OCI-M2 (cell line): ENCODE results near the gene ARHGEF26.

Experiments used
- DNase-seq: peaks from one replicate; lab custom pipeline; 2025; ENCODE audit not compliant: unreplicated experiment; lab: John Stamatoyannopoulos, UW

ARHGEF26 gene

DNA sequence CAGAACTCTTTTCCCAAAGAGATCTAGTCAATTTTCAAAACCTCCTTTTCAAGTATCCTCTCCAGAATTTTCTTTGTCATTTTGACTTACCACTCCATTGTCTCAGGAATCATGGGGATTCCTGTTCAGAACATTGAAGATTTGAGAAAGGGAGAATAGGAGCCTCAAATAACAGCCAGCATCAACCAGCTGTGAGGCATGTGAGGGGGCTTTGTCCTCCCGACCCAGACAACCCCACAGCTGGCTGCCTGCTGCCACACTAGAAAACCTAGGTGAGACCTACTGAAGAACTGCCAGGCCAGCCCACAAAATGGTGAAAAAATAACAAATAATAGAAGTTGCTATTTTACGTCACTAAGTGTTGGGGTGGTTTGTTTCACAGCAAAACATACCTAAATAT is 5.9 kb upstream of the ARHGEF26 start:
- DNase-seq: no peak

DNA sequence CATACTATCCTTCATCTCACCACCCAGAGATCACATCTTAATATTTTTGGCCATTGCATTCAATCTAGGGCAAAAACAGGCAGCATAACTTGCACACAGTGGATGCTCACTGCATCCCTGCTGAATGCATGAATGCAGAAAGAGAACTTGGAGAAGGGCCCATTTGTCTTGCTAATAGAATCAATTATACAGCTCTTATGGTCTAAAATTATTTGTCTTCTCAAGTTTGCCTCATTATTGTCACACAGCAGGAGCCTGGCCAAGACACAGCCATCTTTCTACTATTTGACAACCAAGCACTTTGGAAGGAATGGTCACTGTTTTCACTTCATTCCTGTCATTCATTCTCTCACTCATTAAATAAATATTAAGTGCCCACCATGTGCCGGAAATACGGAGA is 1.2 kb upstream of the ARHGEF26 start:
- no peak for DNase-seq

DNA sequence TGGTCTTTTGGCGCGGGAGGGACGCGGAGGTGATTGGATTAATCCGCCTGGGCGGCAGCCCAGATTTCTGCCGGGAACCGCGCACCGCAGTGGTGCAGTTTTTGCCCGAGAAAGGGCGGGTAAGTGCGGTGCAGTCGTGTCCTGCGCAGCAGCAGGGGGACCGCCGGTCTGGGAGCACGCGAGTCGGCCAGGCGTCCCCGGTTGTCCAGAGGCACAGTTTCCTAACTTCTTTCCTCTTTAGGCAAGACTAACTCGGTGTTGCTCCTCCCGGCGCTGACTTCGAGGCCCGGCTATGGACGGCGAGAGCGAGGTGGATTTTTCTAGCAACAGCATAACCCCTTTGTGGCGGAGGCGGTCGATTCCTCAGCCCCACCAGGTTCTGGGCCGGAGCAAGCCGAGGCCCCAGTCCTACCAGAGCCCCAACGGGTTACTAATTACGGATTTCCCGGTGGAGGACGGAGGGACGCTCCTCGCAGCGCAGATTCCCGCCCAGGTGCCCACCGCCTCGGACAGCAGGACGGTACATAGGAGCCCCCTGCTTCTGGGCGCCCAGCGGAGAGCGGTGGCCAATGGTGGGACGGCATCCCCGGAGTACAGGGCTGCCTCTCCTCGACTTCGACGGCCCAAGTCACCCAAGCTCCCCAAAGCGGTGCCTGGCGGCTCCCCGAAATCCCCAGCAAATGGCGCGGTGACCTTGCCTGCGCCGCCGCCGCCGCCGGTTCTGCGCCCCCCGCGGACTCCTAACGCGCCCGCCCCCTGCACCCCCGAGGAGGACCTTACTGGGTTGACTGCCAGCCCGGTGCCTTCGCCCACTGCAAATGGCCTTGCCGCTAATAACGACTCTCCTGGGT is 736 bp downstream of the ARHGEF26 start:
- no peak for DNase-seq

DNA sequence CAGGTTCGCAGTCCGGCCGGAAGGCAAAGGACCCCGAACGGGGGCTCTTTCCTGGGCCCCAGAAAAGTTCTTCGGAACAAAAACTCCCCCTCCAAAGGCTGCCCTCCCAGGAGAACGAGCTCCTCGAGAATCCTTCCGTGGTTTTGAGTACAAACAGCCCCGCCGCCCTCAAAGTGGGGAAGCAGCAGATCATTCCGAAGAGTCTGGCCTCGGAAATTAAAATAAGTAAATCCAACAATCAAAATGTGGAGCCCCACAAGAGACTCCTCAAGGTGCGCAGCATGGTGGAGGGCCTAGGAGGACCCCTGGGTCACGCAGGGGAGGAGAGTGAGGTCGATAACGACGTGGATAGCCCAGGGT is 1.3 kb downstream of the ARHGEF26 start:
- no peak for DNase-seq

DNA sequence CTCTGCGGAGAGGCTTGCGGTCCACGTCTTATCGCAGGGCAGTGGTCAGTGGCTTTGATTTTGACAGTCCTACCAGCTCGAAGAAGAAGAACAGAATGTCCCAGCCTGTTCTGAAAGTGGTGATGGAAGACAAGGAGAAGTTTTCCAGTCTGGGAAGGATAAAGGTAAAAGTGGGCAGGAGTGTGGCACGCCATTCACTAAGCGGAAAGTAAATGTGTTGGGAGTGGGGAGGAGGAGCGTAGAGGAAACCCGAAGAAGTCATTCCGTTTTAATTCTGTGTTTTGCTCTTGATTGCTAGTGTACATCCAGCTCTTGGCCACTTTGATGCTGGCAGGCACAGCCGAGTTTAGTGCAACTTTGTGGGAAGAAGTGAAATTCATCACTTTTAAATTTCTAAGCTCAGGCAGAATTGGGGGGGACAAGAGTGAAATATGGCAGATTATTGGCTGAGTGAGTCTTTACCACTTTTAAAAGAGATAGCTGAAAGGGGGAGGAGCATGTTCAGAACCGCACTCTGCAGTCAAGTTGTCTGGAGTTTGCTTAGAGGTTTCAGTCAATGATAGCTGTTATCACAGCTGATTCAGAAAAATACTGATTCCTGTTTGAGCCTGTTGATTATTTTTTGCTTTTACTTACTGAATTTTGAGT is 1.8 kb downstream of the ARHGEF26 start:
- no peak for DNase-seq

DNA sequence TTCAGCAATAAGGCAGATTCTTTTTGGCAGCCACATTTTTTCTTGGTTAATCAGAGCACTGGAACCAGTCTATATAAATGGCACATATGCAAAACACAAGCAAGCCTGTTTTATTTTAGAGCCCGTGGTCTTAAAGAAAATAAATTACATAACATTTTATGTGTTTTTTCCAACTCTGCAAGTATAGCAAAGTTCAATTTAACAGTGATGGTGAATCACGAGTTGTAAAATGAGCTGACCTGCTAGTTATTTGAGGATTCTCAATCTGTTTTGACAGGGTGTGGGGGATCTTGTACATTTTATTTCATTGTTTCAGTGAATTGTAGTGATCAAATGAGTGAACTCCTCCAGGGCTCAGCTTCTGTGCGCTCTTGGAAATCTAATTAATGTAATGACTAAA is 2.7 kb downstream of the ARHGEF26 start:
- DNase-seq: no peak

DNA sequence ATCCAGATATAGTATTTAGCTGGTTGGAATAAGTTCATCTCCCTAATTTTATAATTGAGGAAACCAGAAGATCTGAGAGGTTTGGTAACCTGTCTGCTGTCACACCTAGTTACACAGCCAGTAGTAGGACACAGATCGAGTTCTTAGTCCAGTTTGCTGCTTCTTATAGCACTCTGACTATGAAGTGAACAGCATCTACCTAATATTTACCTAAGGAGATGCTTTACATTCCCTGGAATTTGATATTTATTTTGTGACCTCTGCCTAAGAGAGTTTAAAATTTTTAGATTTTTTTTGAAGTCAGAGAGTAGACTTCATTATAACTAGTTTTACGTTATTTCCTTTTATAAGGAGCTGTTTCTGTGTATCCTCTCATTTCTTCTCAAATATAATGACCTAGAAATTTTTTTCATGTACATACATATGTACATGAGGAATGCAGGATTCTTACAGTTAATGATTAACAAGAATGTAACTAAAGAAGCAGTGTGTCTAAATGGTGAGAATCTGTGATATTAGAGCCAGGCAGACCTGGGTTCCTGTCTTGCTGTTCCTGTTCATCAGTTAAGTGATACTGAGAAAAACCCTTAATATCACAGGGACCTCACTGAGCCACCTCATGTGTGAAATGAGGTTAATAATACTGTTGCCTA is 4.3 kb downstream of the ARHGEF26 start:
- DNase-seq: no peak

DNA sequence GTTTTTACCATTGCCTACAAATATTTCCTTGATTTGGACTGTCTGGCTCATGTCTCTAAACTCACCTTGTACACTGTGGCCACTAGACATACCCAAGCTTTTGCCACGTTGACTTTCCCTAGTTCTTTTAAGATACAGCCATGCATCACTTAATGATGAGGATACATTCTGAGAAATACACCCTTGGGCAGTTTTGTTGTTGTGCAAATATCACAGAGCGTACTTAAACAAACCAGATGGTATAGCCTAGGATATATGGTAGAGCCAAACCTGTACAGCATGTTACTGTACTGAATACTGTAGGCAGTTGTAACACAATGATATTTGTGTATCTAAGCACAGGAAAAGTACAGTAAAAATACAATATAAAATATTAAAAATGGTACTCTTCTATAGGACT is 5.5 kb downstream of the ARHGEF26 start:
- DNase-seq: no peak

DNA sequence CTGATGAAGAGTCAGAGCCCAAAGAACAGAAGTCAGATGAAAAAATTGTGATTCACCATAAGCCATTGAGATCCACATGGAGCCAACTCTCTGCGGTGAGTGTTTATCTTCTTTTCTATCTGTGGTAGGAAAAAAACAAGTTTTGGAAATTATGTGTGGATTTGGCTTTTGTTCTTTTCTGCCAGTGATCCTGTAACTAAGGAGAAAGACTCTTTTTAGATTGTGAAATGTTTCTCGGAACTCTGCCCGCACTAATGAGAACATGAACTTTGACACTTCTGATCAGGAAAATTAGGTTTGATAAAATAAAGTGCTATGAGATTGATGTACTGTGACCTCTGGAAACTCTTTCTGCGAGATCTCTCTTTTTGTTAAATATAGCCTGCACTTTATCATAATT is 8.4 kb downstream of the ARHGEF26 start:
- no peak for DNase-seq

DNA sequence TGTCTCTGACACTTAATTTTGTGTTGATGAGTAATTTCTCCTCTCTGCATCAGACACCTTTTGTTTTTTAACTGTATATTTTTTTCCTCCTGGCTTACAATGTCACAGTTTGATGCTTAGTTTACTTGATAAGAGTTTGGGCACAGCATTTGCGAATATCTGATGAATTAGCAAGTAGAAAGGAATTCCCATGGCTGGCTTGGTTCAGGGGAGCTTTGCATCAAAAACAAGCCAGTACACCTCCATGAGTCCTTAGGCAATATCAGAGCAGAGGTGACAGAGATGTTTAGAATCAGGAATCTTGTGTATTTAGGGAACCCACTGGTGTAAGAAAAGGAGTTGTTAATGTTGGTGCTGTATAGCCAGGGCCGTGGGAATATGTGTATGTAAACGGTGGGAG is 9.3 kb downstream of the ARHGEF26 start:
- DNase-seq: no peak

DNA sequence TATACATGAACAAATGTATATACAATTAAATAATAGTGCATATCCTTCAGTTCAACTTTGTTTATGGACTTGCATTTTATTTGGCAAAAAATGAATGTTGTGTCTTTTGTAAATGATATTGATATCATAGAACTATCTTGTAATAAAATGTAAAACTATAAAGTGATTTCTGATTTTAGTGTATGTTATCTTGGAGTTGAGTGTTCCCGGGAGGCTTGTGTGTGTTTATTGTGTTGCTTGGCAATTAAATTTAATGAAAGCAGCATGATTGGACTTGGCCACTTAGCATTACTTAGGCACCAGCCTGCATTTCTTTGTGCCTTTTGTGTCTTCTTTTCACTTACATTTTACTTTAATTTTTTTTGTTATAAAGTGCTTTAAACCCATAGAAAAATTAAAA is 10.6 kb downstream of the ARHGEF26 start:
- DNase-seq: no peak

DNA sequence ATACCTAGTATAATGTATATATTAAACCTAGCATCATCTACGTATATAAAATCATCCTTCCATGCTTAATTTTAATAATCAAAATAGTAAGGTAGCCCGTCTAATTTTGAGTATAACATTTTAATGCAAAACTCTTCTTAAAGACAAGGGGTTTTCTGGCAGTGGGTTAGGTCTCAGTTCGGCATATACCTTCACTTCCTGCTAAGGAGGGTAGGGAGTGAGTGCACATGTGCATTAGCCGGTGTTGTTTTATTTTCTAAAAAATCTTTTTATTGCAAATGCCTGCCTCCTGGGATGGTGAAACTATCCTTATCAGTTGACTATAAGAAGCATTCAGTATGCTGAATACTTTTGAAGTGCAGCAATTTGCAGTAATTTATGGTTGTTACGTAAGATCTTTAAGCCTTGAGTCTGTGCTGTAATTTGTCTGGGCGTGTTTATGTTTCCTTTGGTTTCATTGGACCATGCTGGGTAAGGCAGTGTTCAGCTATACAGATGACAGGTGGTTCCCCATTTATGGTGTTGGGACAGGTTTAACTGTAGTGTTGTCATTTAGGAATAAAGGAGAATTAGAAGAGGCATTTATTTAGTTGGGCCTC is 11.7 kb downstream of the ARHGEF26 start:
- DNase-seq: no peak

DNA sequence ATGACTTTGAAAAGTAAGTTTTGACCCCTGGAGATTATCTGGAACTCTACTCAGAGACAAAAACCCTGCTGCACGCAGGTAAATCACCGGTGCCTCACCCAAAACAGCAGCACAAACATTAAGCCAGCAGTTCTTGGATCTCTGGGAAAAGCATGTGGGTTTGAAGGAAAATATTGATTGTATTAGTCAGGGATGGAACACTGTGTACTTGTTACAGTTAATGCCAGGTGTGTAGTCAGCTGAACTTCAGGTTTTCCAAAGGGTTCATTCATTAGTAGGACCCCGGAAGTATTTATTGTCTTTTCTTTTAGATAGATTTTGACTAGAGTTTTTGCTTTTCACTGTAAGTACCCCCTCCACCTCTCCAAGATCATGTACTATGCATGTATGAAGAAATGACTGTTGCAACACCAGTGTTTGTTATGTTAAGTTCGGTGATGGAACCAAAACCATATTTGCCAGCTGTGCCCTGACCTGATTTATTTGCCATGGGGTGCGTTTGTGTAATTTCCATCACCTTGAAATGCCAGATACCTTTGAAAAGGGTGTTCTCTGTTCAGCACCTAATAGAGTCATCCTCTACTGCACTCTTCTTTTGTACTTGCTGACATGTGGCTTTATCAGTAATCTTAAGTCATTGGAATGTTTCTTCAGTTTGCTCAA is 14.5 kb downstream of the ARHGEF26 start:
- DNase-seq: no peak

DNA sequence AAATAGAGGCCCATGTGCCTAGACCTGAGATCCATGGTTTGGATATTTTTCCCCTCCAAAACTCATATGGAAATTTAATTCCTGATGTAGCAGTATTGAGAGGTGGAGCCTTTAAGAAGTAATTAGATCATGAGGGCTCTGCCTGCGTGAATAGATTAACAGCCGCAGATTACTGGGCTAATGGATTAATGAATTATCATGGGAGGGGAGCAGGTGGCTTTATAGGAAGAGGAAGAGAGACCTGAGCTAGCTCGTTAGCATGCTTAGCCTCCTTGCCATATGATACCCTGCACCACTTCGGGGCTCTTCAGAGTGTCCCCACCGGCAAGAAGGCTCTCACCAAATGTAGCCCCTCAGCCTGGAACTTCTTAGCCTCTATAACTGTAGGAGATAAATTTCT is 15.8 kb downstream of the ARHGEF26 start:
- DNase-seq: no peak

DNA sequence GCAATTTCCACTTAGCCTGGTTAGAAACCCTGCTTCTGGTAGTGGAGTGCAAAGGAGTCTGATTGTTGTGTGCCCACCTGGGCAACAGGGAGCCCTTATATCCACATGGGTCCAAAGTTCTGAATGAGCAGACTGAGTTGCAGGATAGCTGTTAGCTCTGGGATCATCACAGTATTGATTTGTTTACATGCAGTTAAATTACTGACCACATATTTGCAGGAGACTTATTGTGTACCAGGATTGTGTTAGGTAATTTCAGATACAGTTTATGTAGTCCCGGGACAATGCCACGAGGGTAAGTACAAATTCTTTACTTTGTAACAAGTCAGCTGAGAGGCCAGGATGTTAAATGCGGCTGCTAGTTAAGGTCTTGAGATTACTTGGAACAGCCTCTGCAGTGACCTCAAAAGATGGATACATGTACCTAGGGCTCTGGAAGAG is 18.8 kb downstream of the ARHGEF26 start:
- no peak for DNase-seq

DNA sequence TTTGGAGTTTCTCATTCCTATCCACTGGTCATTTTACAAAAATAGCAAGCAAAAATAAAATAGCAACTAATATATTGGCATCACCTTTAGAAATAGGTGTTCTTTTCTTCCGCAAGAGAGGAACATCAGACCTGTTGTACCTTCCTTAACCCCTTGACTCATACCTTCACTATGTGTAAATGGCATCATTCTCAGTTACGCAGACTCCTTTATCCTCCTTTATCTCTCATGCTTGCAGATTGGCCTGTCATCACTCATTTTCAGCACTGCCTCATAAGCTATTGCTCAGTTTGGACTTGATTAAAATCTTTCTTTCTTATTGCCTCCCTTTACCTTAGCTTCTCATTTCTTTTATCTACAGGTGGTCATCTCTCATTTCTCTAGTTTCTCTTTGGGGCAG is 21.4 kb downstream of the ARHGEF26 start:
- no peak for DNase-seq

DNA sequence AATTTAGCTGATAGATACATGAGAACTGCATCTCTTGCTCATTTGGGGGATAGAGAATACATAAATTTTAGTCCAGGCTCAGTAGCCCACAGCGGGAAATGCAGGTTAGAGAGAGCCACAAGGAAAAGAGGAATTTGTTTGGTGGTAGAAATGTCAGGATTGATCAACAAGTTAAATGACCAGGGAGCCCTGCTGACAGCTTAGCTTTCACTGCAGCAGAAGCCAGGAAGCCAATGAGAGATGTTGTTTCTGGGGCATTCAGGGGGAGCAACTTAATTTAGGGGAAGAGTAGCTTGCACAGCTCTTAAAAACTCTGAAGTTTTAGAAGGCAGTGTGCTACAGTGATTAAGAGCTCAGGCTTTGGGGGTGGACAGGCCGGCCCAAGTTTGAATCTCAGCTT is 22.7 kb downstream of the ARHGEF26 start:
- DNase-seq: no peak

DNA sequence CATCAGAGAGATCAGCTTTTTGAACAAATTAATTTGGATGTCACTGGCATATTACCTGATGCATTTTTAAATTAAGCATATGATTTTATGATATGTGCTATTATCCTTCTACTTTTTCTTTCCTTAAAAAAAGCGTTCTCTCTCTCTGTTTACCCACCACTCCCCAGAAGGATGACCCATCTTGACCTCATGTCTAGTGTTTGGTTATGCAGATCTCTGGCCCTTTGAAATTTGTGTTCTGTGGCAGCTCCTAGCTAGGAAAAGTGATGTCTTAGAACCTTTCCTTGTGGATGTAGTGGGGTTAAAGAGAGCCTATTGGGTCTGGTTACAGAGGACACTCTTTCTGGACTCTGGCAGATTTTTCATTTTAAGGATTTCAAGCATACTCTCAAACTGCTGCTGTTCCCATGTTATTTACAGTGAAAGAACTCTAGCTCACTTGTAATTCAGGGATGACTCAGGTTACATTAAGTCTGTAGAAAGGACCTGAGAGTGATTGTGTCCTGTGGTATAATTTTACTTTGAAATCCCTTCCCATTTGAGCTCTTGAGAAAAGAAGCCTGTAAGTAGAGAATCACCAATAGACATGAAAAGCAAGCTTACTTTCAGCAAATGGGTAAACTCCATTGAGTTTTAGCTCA is 23.8 kb downstream of the ARHGEF26 start:
- no peak for DNase-seq

DNA sequence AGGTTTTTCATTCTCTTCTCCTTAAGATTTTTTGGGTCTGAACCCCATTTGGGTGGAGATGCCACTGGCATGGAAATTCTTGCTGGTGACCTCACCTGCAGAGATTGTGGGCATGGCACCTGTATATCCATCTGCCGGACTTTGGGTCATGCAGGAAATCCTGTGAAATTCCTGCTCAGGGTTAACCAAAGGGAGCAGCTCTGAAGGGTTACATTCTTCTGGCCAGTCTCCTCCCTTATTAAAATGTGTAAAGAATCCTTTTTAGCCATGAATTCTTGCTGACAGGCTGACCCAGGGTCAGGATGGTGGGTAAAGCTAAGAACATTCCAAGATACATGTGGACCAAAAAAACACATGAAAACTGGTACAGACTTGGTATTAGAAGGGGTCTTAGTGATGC is 27.4 kb downstream of the ARHGEF26 start:
- no peak for DNase-seq

DNA sequence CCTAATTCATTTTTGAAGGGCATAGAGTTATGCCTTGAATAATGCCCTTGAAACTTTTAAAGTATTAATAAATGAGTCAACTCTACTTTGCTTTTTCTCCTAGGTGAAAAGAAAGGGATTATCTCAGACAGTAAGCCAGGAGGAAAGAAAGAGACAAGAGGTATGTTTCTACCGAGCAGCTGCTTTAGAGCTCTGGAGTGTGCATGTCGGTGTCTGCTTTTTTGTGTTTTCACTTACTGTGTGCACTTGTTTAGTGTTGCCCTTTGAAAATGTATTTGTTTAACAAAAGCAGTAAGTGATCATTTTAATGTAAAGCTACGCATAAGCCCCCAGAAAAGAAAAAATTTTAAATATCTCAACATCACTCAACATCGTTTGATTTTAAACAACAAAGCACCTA is 28.1 kb downstream of the ARHGEF26 start:
- no peak for DNase-seq

DNA sequence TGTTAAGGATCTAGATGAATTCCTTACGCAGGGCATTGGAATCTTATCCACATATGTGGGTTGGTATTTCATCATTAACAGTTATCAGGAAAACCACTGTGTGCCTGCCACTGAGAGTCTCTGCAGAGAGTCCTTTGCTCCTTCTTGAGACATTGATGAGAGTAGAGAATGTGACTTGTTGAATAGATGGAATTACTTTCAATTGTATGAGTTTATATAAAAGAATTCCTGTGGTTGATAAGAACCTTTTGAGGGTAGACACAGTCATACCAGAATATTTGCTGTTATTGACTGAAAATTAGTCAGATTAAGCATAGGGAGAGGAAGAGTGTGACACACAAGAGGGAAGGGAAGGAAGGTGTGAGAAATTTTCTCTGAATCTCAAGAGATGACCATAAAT is 30.8 kb downstream of the ARHGEF26 start:
- no peak for DNase-seq
